HG02981 (cell line): ENCODE data around the gene DNER.
"Not testable (repeated sequence)": the region's sequence is repeated elsewhere in the genome, so short reads cannot be mapped to it uniquely, and the experiment has no call there.

Experiments used
- ATAC-seq: cut with Tn5 transposase; IDR thresholded peaks from one replicate; pipeline ENCODE4 v1.9.1; 2021; ENCODE audit warnings: mild to moderate bottlenecking, moderate library complexity; ENCODE audit not compliant: unreplicated experiment

DNER gene

DNA sequence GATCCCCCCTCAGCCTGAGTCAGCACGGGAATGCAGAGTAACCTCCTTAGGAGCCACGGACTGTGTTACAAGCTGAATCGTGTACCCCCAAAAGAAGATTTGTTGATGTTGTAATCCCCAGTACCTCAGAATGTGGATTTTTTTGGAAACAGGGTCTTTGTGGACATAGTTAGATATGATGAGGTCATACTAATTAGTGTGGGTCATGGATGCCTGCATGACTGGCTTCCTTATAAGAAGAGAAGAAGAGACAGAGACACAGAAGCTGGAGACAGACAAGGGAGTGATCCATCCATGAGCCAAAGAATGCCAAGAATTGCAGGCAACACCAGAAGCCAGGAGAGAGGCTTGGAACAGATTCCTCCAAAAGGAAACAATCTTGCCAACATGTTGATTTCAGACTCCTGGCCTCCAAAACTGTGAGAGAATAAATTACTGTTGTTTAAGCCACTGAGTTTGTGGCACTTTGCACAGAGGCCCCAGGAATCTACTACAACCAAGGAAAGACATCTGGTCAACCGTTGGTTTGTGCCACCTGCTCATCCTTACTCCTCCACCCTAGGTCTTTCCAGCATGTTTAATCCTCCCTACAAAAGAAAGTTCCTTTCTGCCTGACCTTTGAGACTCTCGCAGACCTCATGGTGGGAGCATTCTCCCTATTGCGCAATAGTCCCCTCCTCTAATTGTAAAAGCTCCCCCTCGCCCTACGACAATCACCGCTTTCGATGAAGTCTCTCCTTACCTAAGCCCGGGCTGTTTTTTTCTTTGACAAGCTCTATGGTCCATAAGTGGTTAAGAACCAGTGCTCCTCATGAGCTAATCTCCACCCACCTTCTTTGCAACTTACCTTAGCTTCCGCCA, 91.6 kb downstream of the DNER start:
- no peak for ATAC-seq

DNA sequence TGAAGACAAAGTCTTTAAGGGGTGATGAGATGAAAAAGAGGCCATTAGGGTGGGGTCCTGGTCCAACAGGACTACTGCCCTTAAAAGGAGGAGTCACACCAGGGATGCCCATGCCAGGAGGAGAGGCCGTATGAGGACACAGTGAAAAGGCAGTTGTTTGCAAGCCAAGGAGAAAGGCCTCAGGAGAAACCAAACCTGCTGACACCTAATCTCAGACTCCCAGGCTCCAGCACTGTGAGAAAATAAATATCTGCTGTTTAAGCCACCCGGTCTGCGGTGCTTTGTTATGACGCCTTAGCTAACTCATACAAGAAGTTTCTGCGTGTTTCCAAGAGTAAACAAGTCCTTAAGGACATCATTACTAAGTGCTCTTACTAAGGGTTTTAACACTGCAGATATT, 93.6 kb downstream of the DNER start:
- no peak for ATAC-seq

GRCh38 chr2:229620289-229620688, 94.1 kb downstream of the DNER start:
- no peak for ATAC-seq

DNA sequence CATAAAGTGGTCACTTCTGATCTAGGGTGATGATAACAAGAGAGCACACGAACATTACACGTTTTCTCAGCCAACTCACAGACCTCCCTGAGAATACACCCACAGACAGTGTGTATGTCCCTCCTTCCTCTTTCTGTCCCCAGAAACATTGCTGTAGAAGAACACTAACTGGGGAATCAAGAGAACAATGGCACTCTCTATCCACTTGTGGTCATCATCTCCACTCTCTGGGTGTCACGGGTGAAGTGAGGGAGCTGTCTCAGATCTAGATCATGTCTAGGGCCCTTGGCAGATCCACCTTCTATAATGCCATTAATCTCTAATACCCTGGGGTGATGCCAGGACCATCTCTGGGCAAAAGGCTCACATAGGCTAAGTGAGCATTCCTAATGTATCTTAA, 97.9 kb downstream of the DNER start:
- ATAC-seq, result no peak

DNA sequence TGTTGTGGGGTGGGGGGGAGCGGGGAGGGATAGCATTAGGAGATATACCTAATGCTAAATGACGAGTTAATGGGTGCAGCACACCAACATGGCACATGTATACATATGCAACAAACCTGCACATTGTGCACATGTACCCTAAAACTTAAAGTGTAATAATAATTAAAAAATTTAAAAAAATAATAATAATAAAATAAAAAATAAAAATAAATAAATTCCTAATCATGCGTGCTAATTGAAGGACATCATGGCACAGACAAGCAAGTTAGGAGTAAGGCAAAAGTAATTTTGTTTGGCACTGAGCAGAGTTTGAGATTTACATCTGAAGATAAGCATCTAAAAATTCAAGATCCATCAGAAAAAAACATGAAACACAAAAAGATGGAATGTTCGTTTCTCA, 100.3 kb downstream of the DNER start:
- ATAC-seq, result not testable (repeated sequence)

DNA sequence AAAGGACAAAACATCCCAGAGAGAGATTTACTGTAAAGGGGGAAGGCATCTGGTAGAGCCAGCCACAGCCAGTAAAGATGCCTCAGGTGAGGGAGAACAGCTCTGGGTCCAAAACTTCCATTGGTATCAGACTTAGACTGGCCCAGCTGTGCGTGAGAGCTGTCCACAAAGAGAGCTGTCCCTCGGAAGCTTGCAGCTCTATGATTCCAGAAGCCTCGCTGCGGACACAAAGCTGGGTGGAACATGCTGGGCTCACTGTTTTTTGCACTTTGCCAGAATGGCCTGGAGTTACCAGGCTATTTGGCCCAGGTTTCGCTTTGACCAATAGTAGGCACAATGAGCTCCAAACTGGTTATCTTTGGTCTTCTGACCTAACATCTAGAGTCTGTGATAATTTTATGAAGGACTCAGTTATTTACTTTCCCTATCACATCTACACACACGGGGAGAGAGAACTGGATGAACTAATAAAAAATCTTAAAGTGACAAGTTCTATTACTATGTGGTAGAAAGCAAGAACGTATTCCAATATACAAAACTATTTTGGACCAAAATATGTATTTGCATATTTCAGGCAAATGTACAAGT, 101.9 kb downstream of the DNER start:
- ATAC-seq, result no peak

- ATAC-seq, result no peak
Measured at GRCh38 chr2:229611360-229611759, 103.0 kb downstream of the DNER start.

DNA sequence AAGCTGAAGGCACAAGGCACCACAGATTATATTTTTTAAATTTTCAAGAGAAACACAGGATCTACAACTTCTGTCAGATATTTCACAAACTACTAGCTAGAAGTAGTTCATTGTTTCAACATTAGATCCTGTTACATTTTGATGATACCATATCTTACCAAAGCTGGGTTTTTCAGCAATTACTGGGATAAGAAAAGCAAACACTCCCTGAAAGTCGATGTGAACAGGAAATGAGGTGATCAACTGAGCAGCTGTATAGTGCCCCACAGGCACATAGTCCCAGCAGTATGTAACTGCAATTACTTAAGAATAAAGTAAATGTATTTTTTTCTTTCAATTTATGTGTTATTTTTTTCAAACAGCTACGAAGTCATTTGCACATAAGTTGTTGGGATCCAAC, 103.5 kb downstream of the DNER start:
- ATAC-seq, result no peak

- no peak for ATAC-seq
Measured at GRCh38 chr2:229610333-229610732, 104.0 kb downstream of the DNER start.

DNA sequence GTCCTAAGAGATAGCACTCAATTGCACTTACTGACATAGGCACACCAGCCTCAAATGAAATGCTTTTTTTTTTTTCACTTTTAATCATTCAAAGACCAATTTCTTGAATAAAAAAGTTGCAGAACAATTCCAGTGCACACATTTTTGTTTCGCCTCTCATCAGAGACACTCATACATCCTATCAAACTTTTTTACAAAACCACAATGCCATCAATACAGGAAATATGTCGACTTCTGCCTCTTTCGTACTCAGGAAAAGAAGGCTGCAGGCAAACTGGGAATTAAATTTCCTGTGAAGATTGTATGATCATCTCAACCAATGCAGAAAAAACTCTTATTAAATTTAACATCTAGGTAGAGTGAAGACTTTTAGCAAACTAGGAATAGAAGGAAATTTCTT, 112.4 kb downstream of the DNER start:
- no peak for ATAC-seq

DNA sequence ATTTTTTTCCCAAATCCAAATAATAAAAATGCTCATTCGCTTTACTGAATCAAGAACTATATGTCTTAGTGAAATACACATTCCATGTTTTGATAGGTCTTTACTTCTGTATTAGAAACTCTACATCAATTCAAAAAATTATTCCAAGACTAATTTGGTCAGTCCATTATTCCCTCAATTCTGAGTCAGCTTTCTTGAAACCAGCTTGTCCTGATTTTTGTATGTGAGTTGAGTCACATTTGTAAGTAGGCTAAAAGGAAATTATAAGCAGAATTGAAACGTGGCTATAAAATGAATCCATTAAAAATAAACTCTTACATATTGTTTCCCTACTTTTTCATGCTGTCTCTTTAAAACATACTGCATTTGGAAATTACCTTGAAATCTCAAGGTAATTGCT, 113.0 kb downstream of the DNER start:
- no peak for ATAC-seq

- ATAC-seq, result no peak
Measured at GRCh38 chr2:229598227-229598626, 116.1 kb downstream of the DNER start.

GRCh38 chr2:229596796-229597195, 117.6 kb downstream of the DNER start:
- ATAC-seq, result no peak

GRCh38 chr2:229591611-229592010, 122.7 kb downstream of the DNER start:
- no peak for ATAC-seq

GRCh38 chr2:229586746-229587705, 127.3 kb downstream of the DNER start:
- peak; percentile 91 for ATAC-seq

- no peak for ATAC-seq
Measured at GRCh38 chr2:229586012-229586411, 128.3 kb downstream of the DNER start.

GRCh38 chr2:229582151-229582550, 132.2 kb downstream of the DNER start:
- no peak for ATAC-seq

GRCh38 chr2:229578052-229578846, 136.1 kb downstream of the DNER start:
- no peak for ATAC-seq

DNA sequence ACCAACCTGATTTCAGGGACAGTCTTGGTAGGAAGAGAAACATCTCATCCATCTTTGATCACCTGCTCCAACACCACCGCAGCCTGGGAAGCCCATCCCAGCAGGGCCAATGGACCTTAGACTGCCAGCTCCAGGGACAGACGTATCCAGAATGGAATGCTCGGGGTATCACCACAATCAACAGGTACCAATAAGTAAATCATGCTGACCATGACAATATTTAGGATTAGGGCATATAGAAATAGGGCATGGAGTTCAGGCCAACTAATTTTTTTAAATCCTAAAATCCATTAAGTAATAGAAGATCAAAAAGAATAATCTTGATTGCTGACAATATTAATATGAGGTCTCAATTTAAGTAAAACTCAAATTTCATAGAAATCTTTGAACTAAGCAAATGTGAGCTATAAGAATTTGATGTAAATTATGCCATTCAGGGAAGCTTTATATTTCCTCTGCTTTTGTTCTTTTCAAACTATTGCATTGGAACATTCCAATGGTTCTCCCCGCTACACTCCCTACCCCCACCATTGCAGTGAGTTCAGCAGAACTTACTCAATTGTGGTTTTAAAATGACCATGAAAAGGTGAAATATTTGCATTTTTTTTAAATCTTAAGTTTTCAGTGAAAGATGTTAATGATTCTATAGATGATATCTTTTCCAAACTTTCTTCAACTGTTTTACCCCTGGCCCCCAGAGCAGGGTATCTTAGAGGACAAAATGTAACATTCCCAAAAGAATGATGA, 138.6 kb downstream of the DNER start:
- no peak for ATAC-seq
